Gastroesophageal sphincter (tissue), 4 donors: Measurements from ENCODE around the gene LMNA. TPM values are rescaled to one million over a fixed set of nuclear protein-coding genes. Genes with fewer than 3 reads are reported as not detected.

Source experiments
- ATAC-seq: fragments of 150-250 bp; one replicate; pipeline ENCODE4 v1.9.1; 2016; ENCODE audit warnings: mild to moderate bottlenecking, moderate library complexity
- H3K27ac ChIP-seq, 4 donors: fragments of 200-600 bp; sonication (generic) in 3 of 4; 1 replicate in 3 of 4; 2 replicates in 1 of 4; pipeline ENCODE4 v1.5.1; 2016 to 2019
- H3K27me3 ChIP-seq: fragments of 200-600 bp; sonication (generic); one replicate; pipeline ENCODE4 v1.5.1; 2019
- H3K36me3 ChIP-seq, 2 donors: fragments of 200-600 bp; sonication (generic); one replicate each; pipeline ENCODE4 v1.5.1; 2019; ENCODE audit warnings: control low read depth in 1 of 2
- H3K4me1 ChIP-seq, 3 donors: fragments of 200-600 bp; sonication (generic); 1 replicate in 2 of 3; 2 replicates in 1 of 3; pipeline ENCODE4 v1.5.1; 2016 to 2019; ENCODE audit warnings: control low read depth in 2 of 3
- H3K4me3 ChIP-seq, 2 donors: fragments of 200-600 bp; sonication (generic); one replicate each; pipeline ENCODE4 v1.5.1; 2019; ENCODE audit warnings: mild to moderate bottlenecking in 1 of 2, moderate library complexity in 1 of 2
- H3K9me3 ChIP-seq, 3 donors: fragments of 200-600 bp; sonication (generic); one replicate each; pipeline ENCODE4 v1.5.1; 2017 to 2019; ENCODE audit warnings: control low read depth in 2 of 3
- CTCF ChIP-seq, 4 experiments: fragments of 200-600 bp in 2 of 4; fragments of 450-650 bp in 2 of 4; sonication (generic) in 1 of 4; IDR thresholded peaks; one replicate each; pipeline ENCODE4 v1.5.1; 2017 to 2019; ENCODE audit warnings: antibody characterized with exemption in 4 of 4, mild to moderate bottlenecking in 2 of 4, moderate library complexity in 2 of 4
- EP300 ChIP-seq: sonication (generic); formaldehyde crosslinking; IDR thresholded peaks from one replicate; pipeline ENCODE4 v1.6.1; 2017; ENCODE audit warnings: antibody characterized with exemption, mild to moderate bottlenecking
- POLR2A ChIP-seq, 2 donors: fragments of 450-650 bp; IDR thresholded peaks; one replicate each; pipeline ENCODE4 v1.6.1; 2017; ENCODE audit warnings: antibody characterized with exemption in 2 of 2, mild to moderate bottlenecking in 2 of 2, moderate library complexity in 1 of 2
- POLR2AphosphoS5 ChIP-seq: sonication (generic); formaldehyde crosslinking; IDR thresholded peaks from one replicate; pipeline ENCODE4 v1.6.1; 2017; ENCODE audit warnings: antibody characterized with exemption
- WGBS, 2 donors: methylation state at CpG; one replicate each; pipeline ENCODE4 v1.1.5; 2018; ENCODE audit warnings: low coverage in 1 of 2; 5-methylcytosine and 5-hydroxymethylcytosine counted together
- total RNA-seq, 4 donors: library from RNA; depleted of rRNA; stranded (reverse); fragments of >200 nt; gene quantifications; one replicate each; pipeline ENCODE4 v1.1.0, GENCODE V29; 2016

The LMNA gene
- total RNA-seq, 4 donors from 2014 or later, result 327 to 617 (median 519) TPM

- Histone ChIP-seq H3K9me3 (no peaks in the 10 kb centered on the region), H3K4me3 (no peak overlapping the region), H3K36me3 (peaks cover 0 to 3% of the 10 kb centered on the region in 2 donors), H3K27ac (no peak overlapping the region), H3K27me3 (no peaks in the 10 kb centered on the region), H3K4me1 (peaks cover 0 to 20% (median 0%) of the 10 kb centered on the region in 3 donors)
- WGBS, 2 donors, result 0% methylated on average over 1 of the region's 6 CpGs; no CpG with 5 or more reads in 1 of the 2 donors
- no peak for ATAC-seq
- TF ChIP-seq EP300 (no peak), POLR2A (IDR thresholded peaks at IDR 0.05) (no peak), POLR2AphosphoS5 (no peak), CTCF (IDR thresholded peaks at IDR 0.05) (no peak)
Observed at GRCh38 chr1:156089704-156090103, 24.8 kb upstream of the LMNA start.

- WGBS, 2 donors, result 33 to 80% methylated on average over 1 to 5 of the region's 5 CpGs
- peak; percentile 30 for ATAC-seq
- H3K36me3 ChIP-seq, result peaks cover 0 to 3% of the 10 kb centered on the region in 2 donors
Observed at GRCh38 chr1:156090138-156090839, 24.2 kb upstream of the LMNA start.

GRCh38 chr1:156090840-156091188 is 23.7 kb upstream of the LMNA start:
- H3K27me3 ChIP-seq, result no peaks in the 10 kb centered on the region
- WGBS, 2 donors, result 0% methylated on average over 1 of the region's 14 CpGs; no CpG with 5 or more reads in 1 of the 2 donors
- TF ChIP-seq POLR2AphosphoS5, result no peak
- no peak for TF ChIP-seq EP300
- TF ChIP-seq POLR2A (IDR thresholded peaks at IDR 0.05), result no peak
- peak; percentile 80 to 90 (median 88) for TF ChIP-seq CTCF (IDR thresholded peaks at IDR 0.05)
- H3K27ac ChIP-seq, result peak overlapping the region in 1 of 4 donors; percentile 21
- H3K4me3 ChIP-seq, result no peak overlapping the region
- H3K36me3 ChIP-seq, result peaks cover 0 to 3% of the 10 kb centered on the region in 2 donors
- H3K9me3 ChIP-seq, result no peaks in the 10 kb centered on the region
- peaks cover 0 to 21% (median 0%) of the 10 kb centered on the region in 3 donors for H3K4me1 ChIP-seq
- peak; percentile 81 for ATAC-seq

More at GRCh38 chr1:156090138-156090839, 24.2 kb upstream of the LMNA start:
- H3K27ac ChIP-seq, result peak overlapping the region in 1 of 4 donors; percentile 21
- H3K9me3 ChIP-seq, result no peaks in the 10 kb centered on the region
- H3K4me1 ChIP-seq, result peaks cover 0 to 20% (median 0%) of the 10 kb centered on the region in 3 donors
- no peaks in the 10 kb centered on the region for H3K27me3 ChIP-seq
- H3K4me3 ChIP-seq, result no peak overlapping the region
- no peak for TF ChIP-seq POLR2A (IDR thresholded peaks at IDR 0.05)
- TF ChIP-seq CTCF (IDR thresholded peaks at IDR 0.05), result no peak
- TF ChIP-seq EP300, result no peak
- no peak for TF ChIP-seq POLR2AphosphoS5

- Histone ChIP-seq H3K4me3 (no peak overlapping the region), H3K27me3 (no peaks in the 10 kb centered on the region), H3K36me3 (peaks cover 0 to 3% of the 10 kb centered on the region in 2 donors), H3K4me1 (peaks cover 0 to 21% (median 8%) of the 10 kb centered on the region in 3 donors), H3K9me3 (no peaks in the 10 kb centered on the region), H3K27ac (no peak overlapping the region)
- no peak for TF ChIP-seq CTCF (IDR thresholded peaks at IDR 0.05)
- TF ChIP-seq POLR2A (IDR thresholded peaks at IDR 0.05), result no peak
- no peak for TF ChIP-seq POLR2AphosphoS5
- TF ChIP-seq EP300, result no peak
- no peak for ATAC-seq
- 64 to 72% methylated on average over 1 to 2 of the region's 2 CpGs for WGBS, 2 donors
Observed at GRCh38 chr1:156091610-156092009, 22.9 kb upstream of the LMNA start.
